CD14-positive monocyte (primary cell): ENCODE measurements around the gene TECPR2. TPM values are rescaled to one million over a fixed set of nuclear protein-coding genes. Genes with fewer than 3 reads are reported as not detected.

Experiments
- DNase-seq, 3 donors: peaks; one replicate each; pipeline ENCODE4 v3.0.0-alpha.2; 2011 to 2022
- H2AFZ ChIP-seq: 2 replicates; pipeline ENCODE4 v1.6.0; 2012; ENCODE audit warnings: mild to moderate bottlenecking, low read depth, low read length, inconsistent platforms; ENCODE audit not compliant: insufficient read depth, poor library complexity, severe bottlenecking
- H3K27ac ChIP-seq, 2 donors: 1 replicate in 1 of 2; 2 replicates in 1 of 2; pipeline ENCODE4 v1.5.1; 2012 to 2013; ENCODE audit warnings: low read length in 2 of 2, control low read depth in 1 of 2, inconsistent platforms in 1 of 2, low read depth in 1 of 2, mild to moderate bottlenecking in 1 of 2
- H3K27me3 ChIP-seq, 2 donors: one replicate each; pipeline versions ENCODE4 v1.6.0 to v1.6.1; 2011 to 2013; ENCODE audit warnings: low read length in 2 of 2; ENCODE audit not compliant: control insufficient read depth in 2 of 2, insufficient read depth in 2 of 2
- H3K36me3 ChIP-seq, 2 donors: replicated peaks in 1 of 2; 1 replicate in 1 of 2; 2 replicates in 1 of 2; pipeline versions ENCODE4 v1.5.1 to v1.6.1; 2012 to 2013; ENCODE audit warnings: low read length in 2 of 2, control low read depth in 1 of 2, inconsistent platforms in 1 of 2, mild to moderate bottlenecking in 1 of 2; ENCODE audit not compliant: insufficient read depth in 2 of 2, control insufficient read depth in 1 of 2
- H3K4me1 ChIP-seq, 2 donors: 1 replicate in 1 of 2; 2 replicates in 1 of 2; pipeline versions ENCODE4 v1.5.1 to v1.6.1; 2012 to 2013; ENCODE audit warnings: low read length in 2 of 2, control low read depth in 1 of 2, inconsistent platforms in 1 of 2, mild to moderate bottlenecking in 1 of 2, moderate library complexity in 1 of 2; ENCODE audit not compliant: insufficient read depth in 2 of 2, control insufficient read depth in 1 of 2
- H3K4me2 ChIP-seq: replicated peaks from 2 replicates; pipeline ENCODE3; 2012; ENCODE audit warnings: low read length, moderate library complexity, mild to moderate bottlenecking; ENCODE audit not compliant: poor library complexity, severe bottlenecking; ENCODE audit errors: extremely low read depth
- H3K4me3 ChIP-seq, 3 experiments: fragments of 200-600 bp in 1 of 3; sonication (generic) in 1 of 3; replicated peaks in 1 of 3; 1 replicate in 2 of 3; 2 replicates in 1 of 3; pipeline ENCODE4 v1.5.1; 2011 to 2013; ENCODE audit warnings: low read length in 3 of 3, mild to moderate bottlenecking in 3 of 3, control low read depth in 2 of 3, low read depth in 2 of 3, inconsistent platforms in 1 of 3, moderate library complexity in 1 of 3
- H3K79me2 ChIP-seq: 2 replicates; pipeline ENCODE4 v1.6.0; 2012; ENCODE audit warnings: mild to moderate bottlenecking, control low read depth, inconsistent platforms, low read length, moderate library complexity; ENCODE audit not compliant: insufficient read depth
- H3K9ac ChIP-seq: 2 replicates; pipeline ENCODE4 v1.6.0; 2017; ENCODE audit warnings: low read length, mild to moderate bottlenecking; ENCODE audit not compliant: insufficient read depth, poor library complexity, severe bottlenecking
- H3K9me3 ChIP-seq, 2 donors: replicated peaks in 1 of 2; 1 replicate in 1 of 2; 2 replicates in 1 of 2; pipeline versions ENCODE4 v1.5.1 to v1.6.1; 2012 to 2013; ENCODE audit warnings: low read length in 2 of 2, control low read depth in 1 of 2; ENCODE audit not compliant: control insufficient read depth in 1 of 2, insufficient read depth in 1 of 2
- H4K20me1 ChIP-seq: 2 replicates; pipeline ENCODE4 v1.6.0; 2012; ENCODE audit warnings: mild to moderate bottlenecking, low read length, control low read depth, moderate library complexity; ENCODE audit not compliant: insufficient read depth
- H3K27ac Mint-ChIP-seq, 7 donors: one replicate each; pipeline ENCODE4 v1.8.0; 2020; ENCODE audit warnings: mild to moderate bottlenecking in 7 of 7, mixed read lengths in 7 of 7, moderate library complexity in 6 of 7, inconsistent platforms in 2 of 7
- H3K27me3 Mint-ChIP-seq, 3 donors: one replicate each; pipeline ENCODE4 v1.8.0; 2021 to 2022; ENCODE audit warnings: low read depth in 3 of 3, mild to moderate bottlenecking in 3 of 3, mixed read lengths in 3 of 3, moderate library complexity in 3 of 3, inconsistent platforms in 1 of 3
- H3K36me3 Mint-ChIP-seq, 2 donors: one replicate each; pipeline ENCODE4 v1.8.0; 2020; ENCODE audit warnings: mixed read lengths in 2 of 2, inconsistent platforms in 1 of 2, mild to moderate bottlenecking in 1 of 2
- H3K4me1 Mint-ChIP-seq: one replicate; pipeline ENCODE4 v1.8.0; 2020; ENCODE audit warnings: mild to moderate bottlenecking, mixed read lengths
- H3K4me3 Mint-ChIP-seq, 2 donors: one replicate each; pipeline ENCODE4 v1.8.0; 2020; ENCODE audit warnings: mild to moderate bottlenecking in 2 of 2, mixed read lengths in 2 of 2, moderate library complexity in 1 of 2
- H3K9me3 Mint-ChIP-seq, 7 donors: one replicate each; pipeline ENCODE4 v1.8.0; 2020 to 2022; ENCODE audit warnings: mixed read lengths in 7 of 7, mild to moderate bottlenecking in 6 of 7, moderate library complexity in 6 of 7, inconsistent platforms in 2 of 7
- CTCF ChIP-seq: fragments of 200-600 bp; IDR thresholded peaks from one replicate; pipeline ENCODE4 v1.8.0; 2022; ENCODE audit warnings: antibody characterized with exemption, mild to moderate bottlenecking
- WGBS: methylation state at CpG from one replicate; pipeline ENCODE4 v1.1.5; 2013; ENCODE audit warnings: missing lambda C conversion rate; ENCODE audit not compliant: insufficient coverage; 5-methylcytosine and 5-hydroxymethylcytosine counted together
- intact Hi-C, 2 donors: fragments of 100-400 bp; cut with micrococcal nuclease; formaldehyde crosslinking; loops; one replicate each; pipeline versions ENCODE4 v1.15.0 to v1.15.1; 2023
- polyA plus RNA-seq, 3 donors: library from polyadenylated mRNA; depleted of rRNA in 1 of 3; unstranded in 2 of 3; stranded (reverse) in 1 of 3; fragments of 300-500 nt in 2 of 3; fragments of >200 nt in 1 of 3; fragmentation: Illumina TruSeq in 2 of 3; gene quantifications; 1 replicate in 2 of 3; 2 replicates in 1 of 3; pipeline ENCODE4 v1.2.3, GENCODE V29; 2012 to 2021

Gene TECPR2
- polyA plus RNA-seq, 3 donors: 2.8 to 10.4 (median 6.4) TPM

DNA sequence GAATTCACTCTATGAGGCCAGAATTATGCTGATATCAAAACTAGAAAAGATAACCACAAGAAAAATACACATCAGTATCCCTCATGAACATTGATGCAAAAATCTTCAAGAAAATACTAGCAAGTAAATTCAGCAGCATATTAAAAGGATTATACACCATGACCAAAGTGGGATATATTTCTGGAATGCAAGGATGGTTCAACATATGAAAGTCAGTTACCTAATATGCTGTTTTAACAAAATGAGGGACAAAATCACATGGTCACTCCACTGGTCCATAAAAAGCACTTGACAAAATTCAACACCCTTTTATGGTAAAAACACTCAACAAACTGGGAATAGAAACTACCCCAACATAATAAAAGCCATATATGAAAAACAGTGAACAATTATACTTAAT lies 40.3 kb downstream of the TECPR2 start:
- Histone ChIP-seq H3K9ac (no peak overlapping the region), H2AFZ (no peak overlapping the region), H3K4me1 (no peaks in the 10 kb centered on the region), H3K79me2 (no peaks in the 10 kb centered on the region), H3K27ac (no peak overlapping the region), H4K20me1 (no peaks in the 10 kb centered on the region), H3K4me2 (no peak overlapping the region), H3K9me3 (peaks cover 32 to 37% of the 10 kb centered on the region in 2 donors), H3K27me3 (no peaks in the 10 kb centered on the region), H3K36me3 (peaks cover 4 to 26% of the 10 kb centered on the region in 2 donors), H3K4me3 (no peak overlapping the region)
- no peak for DNase-seq
- Mint-ChIP-seq H3K9me3 (peaks cover 28 to 54% (median 51%) of the 10 kb centered on the region in 7 donors), H3K27me3 (peaks cover 0 to 4% (median 0%) of the 10 kb centered on the region in 3 donors), H3K4me3 (no peak overlapping the region), H3K36me3 (peaks cover 14 to 47% of the 10 kb centered on the region in 2 donors), H3K4me1 (no peaks in the 10 kb centered on the region), H3K27ac (no peak overlapping the region)
- no peak for TF ChIP-seq CTCF
- intact Hi-C loops: no loop called here

GRCh38 chr14:102407258-102407657 lies 44.5 kb downstream of the TECPR2 start:
- Histone ChIP-seq H3K27ac (no peak overlapping the region), H2AFZ (no peak overlapping the region), H3K4me3 (no peak overlapping the region), H3K36me3 (peaks cover 22 to 35% of the 10 kb centered on the region in 2 donors), H4K20me1 (no peaks in the 10 kb centered on the region), H3K79me2 (no peaks in the 10 kb centered on the region), H3K9me3 (peaks cover 8 to 16% of the 10 kb centered on the region in 2 donors), H3K4me1 (no peaks in the 10 kb centered on the region), H3K4me2 (no peak overlapping the region), H3K9ac (no peak overlapping the region), H3K27me3 (no peaks in the 10 kb centered on the region)
- Mint-ChIP-seq H3K4me3 (no peak overlapping the region), H3K9me3 (peaks cover 14 to 20% (median 16%) of the 10 kb centered on the region in 7 donors), H3K36me3 (peaks cover 34 to 58% of the 10 kb centered on the region in 2 donors), H3K27me3 (peaks cover 0 to 5% (median 1%) of the 10 kb centered on the region in 3 donors), H3K4me1 (no peaks in the 10 kb centered on the region), H3K27ac (no peak overlapping the region)
- TF ChIP-seq CTCF: no peak
- WGBS: 98% methylated on average over 6 of the region's 7 CpGs
- no peak for DNase-seq
- intact Hi-C loops: no loop called here
